ENCODE data around the gene ALKBH4.

DNA sequence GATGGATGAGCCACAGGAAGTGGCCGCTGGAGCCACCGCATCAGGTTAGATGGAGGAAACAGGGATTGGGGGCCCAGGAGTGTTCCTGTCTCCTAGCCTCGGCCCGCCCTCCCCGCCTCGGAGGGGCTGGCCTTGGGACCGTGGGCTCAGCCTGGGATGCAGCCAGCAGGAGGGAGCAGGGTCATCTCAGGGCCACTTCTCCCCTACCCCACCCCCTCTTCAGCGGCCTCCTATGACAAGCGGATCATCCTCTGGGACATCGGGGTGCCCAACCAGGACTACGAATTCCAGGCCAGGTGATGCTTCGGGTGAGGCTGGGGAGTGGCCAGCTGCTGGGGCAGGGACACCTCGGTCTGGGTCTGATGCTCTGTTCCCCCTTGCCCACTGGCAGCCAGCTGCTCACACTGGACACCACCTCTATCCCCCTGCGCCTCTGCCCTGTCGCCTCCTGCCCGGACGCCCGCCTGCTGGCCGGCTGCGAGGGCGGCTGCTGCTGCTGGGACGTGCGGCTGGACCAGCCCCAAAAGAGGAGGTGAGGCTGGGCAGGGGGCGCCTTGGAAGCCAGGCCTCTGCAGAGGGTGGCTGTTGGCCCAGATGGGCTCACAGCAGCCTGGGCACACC, 4.8 kb upstream of the ALKBH4 start:
- TF ChIP-seq CTCF (IDR thresholded peaks at IDR 0.05; ENCODE audit: low read length), result no peak
- TF ChIP-seq EZH2 (optimal IDR thresholded peaks at IDR 0.05; ENCODE audit: low read depth, low read length), result no peak

Data from MM.1S (cell line).